Measurements from ENCODE around the gene LY6G6C. TPM values are rescaled to one million over a fixed set of nuclear protein-coding genes. Genes with fewer than 3 reads are reported as not detected.

Gene LY6G6C
- total RNA-seq, 1 experiment from 2014 or later, result not detected

- H4K20me1 ChIP-seq (ENCODE audit: insufficient read depth, low read depth, low read length), result no peaks in the 10 kb centered on the region
- DNase-seq, result no peak
- H3K27ac ChIP-seq (ENCODE audit: low read length), result no peak overlapping the region
- no peak overlapping the region for H2AFZ ChIP-seq (ENCODE audit: low read length)
- H3K9me2 ChIP-seq (replicated peaks; ENCODE audit: insufficient read depth, low read length), result no peaks in the 10 kb centered on the region
- H3K36me3 ChIP-seq (ENCODE audit: insufficient read depth, low read length), result peaks cover 26% of the 10 kb centered on the region
- H3K4me2 ChIP-seq (ENCODE audit: low read depth, low read length, poor library complexity, severe bottlenecking), result no peak overlapping the region
- no peaks in the 10 kb centered on the region for H3K9me3 ChIP-seq (ENCODE audit: low read length)
- no peak overlapping the region for H3K4me3 ChIP-seq (ENCODE audit: low read length)
- H3K79me2 ChIP-seq (ENCODE audit: low read length), result peaks cover 35% of the 10 kb centered on the region
- H3K4me1 ChIP-seq (ENCODE audit: low read length), result peaks cover 51% of the 10 kb centered on the region
- no peaks in the 10 kb centered on the region for H3K27me3 ChIP-seq (ENCODE audit: low read length)
- no peak overlapping the region for H3K9ac ChIP-seq (ENCODE audit: low read length)
Observed at GRCh38 chr6:31732029-31732428, 10.5 kb upstream of the LY6G6C start.

DNA sequence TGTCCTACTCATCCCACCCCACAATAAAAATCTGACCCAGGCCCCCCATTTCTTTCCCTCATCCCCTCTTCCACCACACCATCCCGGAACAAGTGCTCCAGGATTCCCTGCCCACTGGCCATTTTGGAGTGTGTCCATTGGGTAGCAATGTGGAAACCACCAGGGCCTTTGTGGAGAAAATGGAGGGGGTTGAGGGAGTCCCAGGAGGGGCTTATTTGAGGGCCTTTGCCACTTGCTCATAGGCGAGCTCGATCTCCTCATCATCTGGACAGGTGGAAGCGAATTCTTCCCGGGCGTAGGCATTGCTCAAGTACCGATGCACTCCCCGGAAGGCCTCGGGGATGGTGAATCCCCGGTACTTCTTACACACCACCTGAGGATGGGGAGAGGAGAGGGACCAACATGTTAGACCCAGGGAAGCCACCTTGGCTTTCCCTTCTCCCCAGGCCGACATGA lies 9.1 kb upstream of the LY6G6C start:
- Histone ChIP-seq H3K4me2 (ENCODE audit: low read depth, low read length, poor library complexity, severe bottlenecking) (no peak overlapping the region), H3K27ac (ENCODE audit: low read length) (no peak overlapping the region), H3K9me2 (replicated peaks; ENCODE audit: insufficient read depth, low read length) (no peaks in the 10 kb centered on the region), H3K27me3 (ENCODE audit: low read length) (no peaks in the 10 kb centered on the region), H3K79me2 (ENCODE audit: low read length) (peaks cover 22% of the 10 kb centered on the region), H3K9me3 (ENCODE audit: low read length) (no peaks in the 10 kb centered on the region), H3K4me1 (ENCODE audit: low read length) (peaks cover 50% of the 10 kb centered on the region), H3K9ac (ENCODE audit: low read length) (no peak overlapping the region), H2AFZ (ENCODE audit: low read length) (no peak overlapping the region), H3K4me3 (ENCODE audit: low read length) (no peak overlapping the region), H3K36me3 (ENCODE audit: insufficient read depth, low read length) (peaks cover 26% of the 10 kb centered on the region), H4K20me1 (ENCODE audit: insufficient read depth, low read depth, low read length) (no peaks in the 10 kb centered on the region)
- DNase-seq, result no peak

- Histone ChIP-seq H3K36me3 (ENCODE audit: insufficient read depth, low read length) (peaks cover 26% of the 10 kb centered on the region), H3K4me3 (ENCODE audit: low read length) (peak overlapping the region; percentile 72), H3K9ac (ENCODE audit: low read length) (peak overlapping the region; percentile 71), H3K4me1 (ENCODE audit: low read length) (peaks cover 50% of the 10 kb centered on the region), H2AFZ (ENCODE audit: low read length) (peak overlapping the region; percentile 25; the same call in 1 of the 2 replicates), H3K9me2 (replicated peaks; ENCODE audit: insufficient read depth, low read length) (no peaks in the 10 kb centered on the region), H3K9me3 (ENCODE audit: low read length) (no peaks in the 10 kb centered on the region), H3K79me2 (ENCODE audit: low read length) (peaks cover 16% of the 10 kb centered on the region), H3K27ac (ENCODE audit: low read length) (no peak overlapping the region), H3K4me2 (ENCODE audit: low read depth, low read length, poor library complexity, severe bottlenecking) (peak overlapping the region; percentile 92), H3K27me3 (ENCODE audit: low read length) (no peaks in the 10 kb centered on the region), H4K20me1 (ENCODE audit: insufficient read depth, low read depth, low read length) (no peaks in the 10 kb centered on the region)
- DNase-seq, result peak; percentile 91
Observed at GRCh38 chr6:31729979-31730630, 8.6 kb upstream of the LY6G6C start.

DNA sequence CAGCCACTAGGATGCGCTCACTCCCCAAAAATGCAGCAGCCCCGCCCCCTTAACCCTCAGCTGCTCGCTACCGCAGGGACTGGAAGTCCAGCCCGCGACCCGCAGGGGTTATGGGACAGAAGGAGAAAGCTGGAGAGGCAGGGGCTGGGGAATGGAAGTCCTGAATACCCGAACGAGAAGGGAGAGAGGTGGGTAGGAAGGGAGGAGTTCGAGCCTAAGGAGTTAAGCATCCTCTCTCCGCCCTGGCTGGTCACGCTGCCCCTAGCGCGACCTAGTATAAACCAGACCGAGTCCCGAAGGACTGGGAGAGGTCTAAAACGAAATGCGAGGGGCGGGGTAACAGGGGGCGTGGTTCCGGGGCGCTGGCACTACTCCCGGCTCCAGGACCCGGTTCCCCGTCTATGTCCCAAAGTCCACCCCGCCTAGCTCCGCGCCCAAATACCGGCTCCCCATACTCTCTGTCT lies 8.0 kb upstream of the LY6G6C start:
- peak overlapping the region; percentile 25; the same call in 1 of the 2 replicates for H2AFZ ChIP-seq (ENCODE audit: low read length)
- peaks cover 46% of the 10 kb centered on the region for H3K4me1 ChIP-seq (ENCODE audit: low read length)
- H3K36me3 ChIP-seq (ENCODE audit: insufficient read depth, low read length), result peaks cover 26% of the 10 kb centered on the region
- H3K9me3 ChIP-seq (ENCODE audit: low read length), result no peaks in the 10 kb centered on the region
- H3K9me2 ChIP-seq (replicated peaks; ENCODE audit: insufficient read depth, low read length), result no peaks in the 10 kb centered on the region
- peak overlapping the region; percentile 92 for H3K4me2 ChIP-seq (ENCODE audit: low read depth, low read length, poor library complexity, severe bottlenecking)
- peak overlapping the region; percentile 71 for H3K9ac ChIP-seq (ENCODE audit: low read length)
- no peak overlapping the region for H3K27ac ChIP-seq (ENCODE audit: low read length)
- H3K79me2 ChIP-seq (ENCODE audit: low read length), result peaks cover 10% of the 10 kb centered on the region
- peak overlapping the region; percentile 72 for H3K4me3 ChIP-seq (ENCODE audit: low read length)
- DNase-seq, result peak; percentile 95
- H3K27me3 ChIP-seq (ENCODE audit: low read length), result no peaks in the 10 kb centered on the region
- H4K20me1 ChIP-seq (ENCODE audit: insufficient read depth, low read depth, low read length), result no peaks in the 10 kb centered on the region

- H3K9ac ChIP-seq (ENCODE audit: low read length), result peak within 1 kb of the TSS; percentile 71
- H3K36me3 ChIP-seq (ENCODE audit: insufficient read depth, low read length), result peaks cover 25% of the 10 kb centered on the region
- H3K4me1 ChIP-seq (ENCODE audit: low read length), result peaks cover 40% of the 10 kb centered on the region
- H3K27me3 ChIP-seq (ENCODE audit: low read length), result no peaks in the 10 kb centered on the region
- no peaks in the 10 kb centered on the region for H3K9me3 ChIP-seq (ENCODE audit: low read length)
- H3K79me2 ChIP-seq (ENCODE audit: low read length), result peaks cover 4% of the 10 kb centered on the region
- H3K4me2 ChIP-seq (ENCODE audit: low read depth, low read length, poor library complexity, severe bottlenecking), result peak within 1 kb of the TSS; percentile 92
- H4K20me1 ChIP-seq (ENCODE audit: insufficient read depth, low read depth, low read length), result no peaks in the 10 kb centered on the region
- no peak for DNase-seq
- peak within 1 kb of the TSS; percentile 25; the same call in 1 of the 2 replicates for H2AFZ ChIP-seq (ENCODE audit: low read length)
- peak within 1 kb of the TSS; percentile 72 for H3K4me3 ChIP-seq (ENCODE audit: low read length)
- no peak within 1 kb of the TSS for H3K27ac ChIP-seq (ENCODE audit: low read length)
- H3K9me2 ChIP-seq (replicated peaks; ENCODE audit: insufficient read depth, low read length), result no peaks in the 10 kb centered on the region
Observed at GRCh38 chr6:31728767-31729514, 7.4 kb upstream of the LY6G6C start, which contains the start of gene DDAH2. Gene DDAH2 (minus strand): TSS chr6:31729299. CDS start chr6:31729161, 138 bp downstream.

DNA sequence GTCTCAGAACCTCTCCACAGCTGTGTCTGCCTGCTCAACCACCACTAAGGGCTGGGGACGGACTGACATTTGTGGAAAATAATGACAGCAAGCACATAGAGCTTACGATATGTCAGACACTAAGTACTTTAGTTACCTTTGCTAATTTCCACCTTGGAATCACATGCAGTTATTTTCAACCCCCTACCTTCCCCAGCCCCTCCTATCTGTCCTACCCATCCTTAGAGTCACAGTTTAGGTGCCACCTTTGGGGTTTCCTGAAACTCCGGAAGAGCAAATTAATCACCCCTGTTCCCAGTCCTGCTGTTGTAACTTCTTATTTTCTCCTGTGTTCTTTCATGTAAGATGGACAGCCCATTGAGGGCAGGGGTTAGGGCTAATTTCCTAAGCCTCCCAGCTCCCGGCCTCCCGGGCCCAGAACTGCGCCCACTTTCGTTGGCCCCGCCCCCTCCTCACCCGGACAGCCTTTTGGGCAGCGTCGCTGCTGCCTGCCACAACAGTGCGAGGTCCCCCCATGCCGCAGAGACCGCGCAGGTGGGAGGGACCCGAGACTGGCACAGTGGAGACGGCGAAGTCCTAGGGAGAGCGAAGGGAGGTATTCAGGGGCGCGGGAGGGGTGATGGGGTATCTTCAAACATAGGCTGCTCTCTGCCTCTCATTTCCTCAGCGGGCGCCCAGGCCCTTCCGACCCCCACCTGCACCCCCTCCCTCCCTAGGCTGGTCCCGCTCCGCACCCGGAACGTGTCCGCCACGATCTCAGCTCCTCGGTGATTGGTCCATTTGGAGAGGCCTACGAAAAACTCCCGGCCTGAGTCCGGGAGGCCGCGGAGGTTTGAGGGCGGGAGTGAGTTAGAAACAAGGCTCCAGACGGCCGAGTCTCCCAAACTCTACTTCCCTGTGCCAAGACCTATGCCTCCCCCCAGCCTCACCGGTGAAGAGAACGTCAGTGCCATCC lies 6.4 kb upstream of the LY6G6C start:
- Histone ChIP-seq H3K4me2 (ENCODE audit: low read depth, low read length, poor library complexity, severe bottlenecking) (no peak overlapping the region), H2AFZ (ENCODE audit: low read length) (no peak overlapping the region)

DNA sequence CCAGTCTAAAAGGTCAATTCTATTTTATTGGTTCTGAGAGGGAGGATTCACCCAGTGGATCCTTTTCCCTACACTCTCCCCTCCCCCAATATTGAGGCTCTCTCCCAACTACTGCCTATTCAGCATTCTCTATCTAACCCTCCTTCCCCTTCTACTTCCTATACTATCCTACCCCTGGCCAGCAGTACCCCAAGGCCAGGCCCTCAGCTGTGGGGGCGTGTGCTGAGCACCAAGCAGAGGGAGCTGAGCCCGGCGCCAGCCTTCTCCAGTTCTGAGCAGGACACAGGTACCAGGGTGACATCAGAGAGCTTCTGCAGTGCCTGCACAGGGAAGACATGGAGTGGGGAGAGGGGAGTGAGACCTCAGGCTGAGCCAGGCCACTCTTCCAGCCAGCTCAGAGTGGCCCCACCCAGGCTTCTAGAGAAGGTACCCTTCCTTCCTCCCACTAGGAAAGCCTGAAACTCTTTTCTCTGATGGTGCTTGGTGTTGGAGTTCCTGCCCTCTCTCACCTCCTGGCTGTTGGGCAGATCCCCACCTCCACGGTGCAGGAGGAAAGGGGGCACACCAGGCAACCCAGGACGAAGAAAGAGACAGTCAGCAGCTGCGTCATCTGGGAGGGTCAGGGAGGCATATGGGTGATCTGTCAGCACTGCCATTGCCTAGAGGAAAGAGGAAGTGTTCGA lies 5.6 kb upstream of the LY6G6C start:
- no peak for DNase-seq
- no peak overlapping the region for H3K27ac ChIP-seq (ENCODE audit: low read length)

More for the DNA sequence above, 6.4 kb upstream of the LY6G6C start:
- peak overlapping the region; percentile 22; the same call in 1 of the 2 replicates for H3K9ac ChIP-seq (ENCODE audit: low read length)
- H4K20me1 ChIP-seq (ENCODE audit: insufficient read depth, low read depth, low read length), result no peaks in the 10 kb centered on the region
- DNase-seq, result peak; percentile 87
- H3K4me3 ChIP-seq (ENCODE audit: low read length), result no peak overlapping the region
- no peaks in the 10 kb centered on the region for H3K9me3 ChIP-seq (ENCODE audit: low read length)
- H3K9me2 ChIP-seq (replicated peaks; ENCODE audit: insufficient read depth, low read length), result no peaks in the 10 kb centered on the region
- no peaks in the 10 kb centered on the region for H3K27me3 ChIP-seq (ENCODE audit: low read length)
- H3K4me1 ChIP-seq (ENCODE audit: low read length), result peaks cover 37% of the 10 kb centered on the region
- H3K36me3 ChIP-seq (ENCODE audit: insufficient read depth, low read length), result peaks cover 16% of the 10 kb centered on the region
- H3K79me2 ChIP-seq (ENCODE audit: low read length), result no peaks in the 10 kb centered on the region
- peak overlapping the region; percentile 42; the same call in 1 of the 2 replicates for H3K27ac ChIP-seq (ENCODE audit: low read length)

More for the DNA sequence above, 5.6 kb upstream of the LY6G6C start:
- Histone ChIP-seq H3K27me3 (ENCODE audit: low read length) (no peaks in the 10 kb centered on the region), H3K9ac (ENCODE audit: low read length) (0 out of 2 replicates have a peak overlapping the region, but pooled peaks have one; percentile 9), H3K9me3 (ENCODE audit: low read length) (no peaks in the 10 kb centered on the region), H3K4me3 (ENCODE audit: low read length) (no peak overlapping the region), H3K79me2 (ENCODE audit: low read length) (no peaks in the 10 kb centered on the region), H3K4me1 (ENCODE audit: low read length) (peaks cover 37% of the 10 kb centered on the region), H2AFZ (ENCODE audit: low read length) (no peak overlapping the region), H4K20me1 (ENCODE audit: insufficient read depth, low read depth, low read length) (no peaks in the 10 kb centered on the region), H3K4me2 (ENCODE audit: low read depth, low read length, poor library complexity, severe bottlenecking) (no peak overlapping the region), H3K9me2 (replicated peaks; ENCODE audit: insufficient read depth, low read length) (no peaks in the 10 kb centered on the region), H3K36me3 (ENCODE audit: insufficient read depth, low read length) (peaks cover 12% of the 10 kb centered on the region)

All from Karpas-422 (cell line).